Body of pancreas (tissue), 4 donors: ENCODE measurements around the gene LEMD2.

ENCODE experiments used
- CTCF ChIP-seq, 7 experiments: fragments of 450-650 bp in 4 of 7; fragments of 200-600 bp in 3 of 7; sonication (generic) in 3 of 7; IDR thresholded peaks; one replicate each; pipeline ENCODE4 v1.5.1; 2016 to 2019; ENCODE audit warnings: antibody characterized with exemption in 7 of 7
- POLR2A ChIP-seq, 3 donors: fragments of 450-650 bp; IDR thresholded peaks; one replicate each; pipeline ENCODE4 v1.6.1; 2016; ENCODE audit warnings: antibody characterized with exemption in 3 of 3, mild to moderate bottlenecking in 2 of 3

GRCh38 chr6:33770124-33770832, 18.7 kb downstream of the LEMD2 start:
- TF ChIP-seq POLR2A (IDR thresholded peaks at IDR 0.05) (no peak), CTCF (IDR thresholded peaks at IDR 0.05) (no peak)
